Gastrocnemius medialis (tissue), 4 donors: Measurements from ENCODE around the gene ABCC4.
A peak's percentile ranks its signal among the peaks of the same experiment; 100 is the strongest.

Experiments used
- CTCF ChIP-seq, 5 experiments: fragments of 450-650 bp in 3 of 5; fragments of 200-600 bp in 2 of 5; sonication (generic) in 2 of 5; IDR thresholded peaks in 4 of 5; conservative IDR thresholded peaks in 1 of 5; 1 replicate in 4 of 5; 2 replicates in 1 of 5; pipeline ENCODE4 v1.5.1; 2016 to 2019; ENCODE audit warnings: antibody characterized with exemption in 5 of 5, mild to moderate bottlenecking in 3 of 5, moderate library complexity in 3 of 5
- POLR2A ChIP-seq, 2 donors: fragments of 450-650 bp; IDR thresholded peaks; one replicate each; pipeline ENCODE4 v1.6.1; 2017; ENCODE audit warnings: antibody characterized with exemption in 2 of 2, mild to moderate bottlenecking in 2 of 2, moderate library complexity in 2 of 2

- peak in 1 of 5 experiments; percentile 9 for TF ChIP-seq CTCF (IDR thresholded peaks at IDR 0.05 in 4 of 5, conservative IDR thresholded peaks at IDR 0.05 in 1 of 5)
- TF ChIP-seq POLR2A (IDR thresholded peaks at IDR 0.05), result no peak
These were observed 145.0 kb downstream of the ABCC4 start for GRCh38 chr13:95156208-95156607.
